ENCODE data around the gene ABCC10.
"Not testable (repeated sequence)": the region's sequence is repeated elsewhere in the genome, so short reads cannot be mapped to it uniquely, and the experiment has no call there.

Gene ABCC10

GRCh38 chr6:43412541-43412940 is 14.8 kb upstream of the ABCC10 start:
- no peak for DNase-seq (ENCODE audit: low read depth)

- DNase-seq (ENCODE audit: low read depth) = no peak
Measured at GRCh38 chr6:43413002-43413401, 14.3 kb upstream of the ABCC10 start.

GRCh38 chr6:43415275-43415674 is 12.1 kb upstream of the ABCC10 start:
- DNase-seq (ENCODE audit: low read depth) = not testable (repeated sequence)

GRCh38 chr6:43416935-43417334 is 10.4 kb upstream of the ABCC10 start:
- no peak for DNase-seq (ENCODE audit: low read depth)

- DNase-seq (ENCODE audit: low read depth) = no peak
Measured at GRCh38 chr6:43420012-43420709, 7.2 kb upstream of the ABCC10 start.

GRCh38 chr6:43421831-43422230 is 5.5 kb upstream of the ABCC10 start:
- no peak for DNase-seq (ENCODE audit: low read depth)

- DNase-seq (ENCODE audit: low read depth) = not testable (repeated sequence)
Measured at GRCh38 chr6:43425083-43425482, 2.3 kb upstream of the ABCC10 start.

- DNase-seq (ENCODE audit: low read depth) = no peak
Measured at GRCh38 chr6:43426928-43427405, 374 bp upstream of the ABCC10 start.

GRCh38 chr6:43428112-43428570 is 800 bp downstream of the ABCC10 start:
- DNase-seq (ENCODE audit: low read depth) = no peak

- DNase-seq (ENCODE audit: low read depth) = no peak
Measured at GRCh38 chr6:43428874-43429273, 1.5 kb downstream of the ABCC10 start.

GRCh38 chr6:43432009-43432945 is 4.9 kb downstream of the ABCC10 start:
- DNase-seq (ENCODE audit: low read depth) = no peak

- DNase-seq (ENCODE audit: low read depth) = no peak
Measured at GRCh38 chr6:43433148-43433547, 5.8 kb downstream of the ABCC10 start.

GRCh38 chr6:43434001-43434840 is 6.9 kb downstream of the ABCC10 start:
- no peak for DNase-seq (ENCODE audit: low read depth)

GRCh38 chr6:43434943-43435342 is 7.6 kb downstream of the ABCC10 start:
- DNase-seq (ENCODE audit: low read depth) = no peak

- DNase-seq (ENCODE audit: low read depth) = no peak
Measured at GRCh38 chr6:43435682-43436437, 8.5 kb downstream of the ABCC10 start.

- no peak for DNase-seq (ENCODE audit: low read depth)
Measured at GRCh38 chr6:43436577-43437282, 9.4 kb downstream of the ABCC10 start.

GRCh38 chr6:43437700-43438099 is 10.4 kb downstream of the ABCC10 start:
- no peak for DNase-seq (ENCODE audit: low read depth)

- DNase-seq (ENCODE audit: low read depth) = no peak
Measured at GRCh38 chr6:43442935-43443334, 15.6 kb downstream of the ABCC10 start.

- no peak for DNase-seq (ENCODE audit: low read depth)
Measured at GRCh38 chr6:43444036-43444435, 16.7 kb downstream of the ABCC10 start.

- no peak for DNase-seq (ENCODE audit: low read depth)
Measured at GRCh38 chr6:43444582-43444981, 17.2 kb downstream of the ABCC10 start.

- no peak for DNase-seq (ENCODE audit: low read depth)
Measured at GRCh38 chr6:43445576-43445975, 18.2 kb downstream of the ABCC10 start.

Data from T-helper 22 cell (primary cell).